ENCODE data around the gene ZNF175. TPM values are rescaled to one million over a fixed set of nuclear protein-coding genes. Genes with fewer than 3 reads are reported as not detected.

ZNF175 gene
- total and polyA plus RNA-seq, 9 of the 15 experiments (the other 6 are each of a cell fraction or from before 2014, with no cell fraction given), result 3.7 to 37.9 (median 14.0) TPM

GRCh38 chr19:51541458-51542357 is 29.4 kb upstream of the ZNF175 start (continued):
- TF ChIP-seq, protein P1, sequence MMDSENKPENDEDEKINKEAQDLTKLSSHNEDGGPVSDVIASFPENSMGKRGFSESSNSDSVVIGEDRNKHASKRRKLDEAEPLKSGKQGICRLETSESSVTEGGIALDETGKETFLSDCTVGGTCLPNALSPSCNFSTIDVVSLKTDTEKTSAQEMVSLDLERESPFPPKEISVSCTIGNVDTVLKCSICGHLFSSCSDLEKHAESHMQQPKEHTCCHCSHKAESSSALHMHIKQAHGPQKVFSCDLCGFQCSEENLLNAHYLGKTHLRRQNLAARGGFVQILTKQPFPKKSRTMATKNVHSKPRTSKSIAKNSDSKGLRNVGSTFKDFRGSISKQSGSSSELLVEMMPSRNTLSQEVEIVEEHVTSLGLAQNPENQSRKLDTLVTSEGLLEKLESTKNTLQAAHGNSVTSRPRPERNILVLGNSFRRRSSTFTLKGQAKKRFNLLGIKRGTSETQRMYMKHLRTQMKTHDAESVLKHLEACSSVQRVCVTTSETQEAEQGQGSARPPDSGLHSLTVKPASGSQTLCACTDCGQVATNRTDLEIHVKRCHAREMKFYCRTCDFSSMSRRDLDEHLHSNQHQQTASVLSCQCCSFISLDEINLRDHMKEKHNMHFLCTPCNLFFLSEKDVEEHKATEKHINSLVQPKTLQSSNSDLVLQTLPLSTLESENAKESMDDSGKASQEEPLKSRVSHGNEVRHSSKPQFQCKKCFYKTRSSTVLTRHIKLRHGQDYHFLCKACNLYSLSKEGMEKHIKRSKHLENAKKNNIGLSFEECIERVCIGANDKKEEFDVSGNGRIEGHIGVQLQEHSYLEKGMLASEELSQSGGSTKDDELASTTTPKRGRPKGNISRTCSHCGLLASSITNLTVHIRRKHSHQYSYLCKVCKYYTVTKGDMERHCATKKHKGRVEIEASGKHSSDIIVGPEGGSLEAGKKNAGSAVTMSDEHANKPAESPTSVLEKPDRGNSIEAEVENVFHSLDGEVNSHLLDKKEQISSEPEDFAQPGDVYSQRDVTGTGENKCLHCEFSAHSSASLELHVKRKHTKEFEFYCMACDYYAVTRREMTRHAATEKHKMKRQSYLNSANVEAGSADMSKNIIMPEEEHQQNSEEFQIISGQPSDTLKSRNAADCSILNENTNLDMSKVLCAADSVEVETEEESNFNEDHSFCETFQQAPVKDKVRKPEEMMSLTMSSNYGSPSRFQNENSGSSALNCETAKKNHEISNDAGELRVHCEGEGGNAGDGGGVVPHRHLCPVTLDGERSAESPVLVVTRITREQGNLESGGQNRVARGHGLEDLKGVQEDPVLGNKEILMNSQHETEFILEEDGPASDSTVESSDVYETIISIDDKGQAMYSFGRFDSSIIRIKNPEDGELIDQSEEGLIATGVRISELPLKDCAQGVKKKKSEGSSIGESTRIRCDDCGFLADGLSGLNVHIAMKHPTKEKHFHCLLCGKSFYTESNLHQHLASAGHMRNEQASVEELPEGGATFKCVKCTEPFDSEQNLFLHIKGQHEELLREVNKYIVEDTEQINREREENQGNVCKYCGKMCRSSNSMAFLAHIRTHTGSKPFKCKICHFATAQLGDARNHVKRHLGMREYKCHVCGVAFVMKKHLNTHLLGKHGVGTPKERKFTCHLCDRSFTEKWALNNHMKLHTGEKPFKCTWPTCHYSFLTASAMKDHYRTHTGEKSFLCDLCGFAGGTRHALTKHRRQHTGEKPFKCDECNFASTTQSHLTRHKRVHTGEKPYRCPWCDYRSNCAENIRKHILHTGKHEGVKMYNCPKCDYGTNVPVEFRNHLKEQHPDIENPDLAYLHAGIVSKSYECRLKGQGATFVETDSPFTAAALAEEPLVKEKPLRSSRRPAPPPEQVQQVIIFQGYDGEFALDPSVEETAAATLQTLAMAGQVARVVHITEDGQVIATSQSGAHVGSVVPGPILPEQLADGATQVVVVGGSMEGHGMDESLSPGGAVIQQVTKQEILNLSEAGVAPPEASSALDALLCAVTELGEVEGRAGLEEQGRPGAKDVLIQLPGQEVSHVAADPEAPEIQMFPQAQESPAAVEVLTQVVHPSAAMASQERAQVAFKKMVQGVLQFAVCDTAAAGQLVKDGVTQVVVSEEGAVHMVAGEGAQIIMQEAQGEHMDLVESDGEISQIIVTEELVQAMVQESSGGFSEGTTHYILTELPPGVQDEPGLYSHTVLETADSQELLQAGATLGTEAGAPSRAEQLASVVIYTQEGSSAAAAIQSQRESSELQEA (IDR thresholded peaks at IDR 0.05; ENCODE audit: low read depth), result no peak
- TF ChIP-seq, protein P2, sequence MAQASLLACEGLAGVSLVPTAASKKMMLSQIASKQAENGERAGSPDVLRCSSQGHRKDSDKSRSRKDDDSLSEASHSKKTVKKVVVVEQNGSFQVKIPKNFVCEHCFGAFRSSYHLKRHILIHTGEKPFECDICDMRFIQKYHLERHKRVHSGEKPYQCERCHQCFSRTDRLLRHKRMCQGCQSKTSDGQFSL (CRISPR knock-in tag; IDR thresholded peaks at IDR 0.05), result no peak
- TF ChIP-seq, protein P2 (tag; IDR thresholded peaks at IDR 0.05), result 0 out of 4 replicates have a peak, but pooled peaks of 1 of the 2 experiments have one; percentile 57
- TF ChIP-seq, protein P3, sequence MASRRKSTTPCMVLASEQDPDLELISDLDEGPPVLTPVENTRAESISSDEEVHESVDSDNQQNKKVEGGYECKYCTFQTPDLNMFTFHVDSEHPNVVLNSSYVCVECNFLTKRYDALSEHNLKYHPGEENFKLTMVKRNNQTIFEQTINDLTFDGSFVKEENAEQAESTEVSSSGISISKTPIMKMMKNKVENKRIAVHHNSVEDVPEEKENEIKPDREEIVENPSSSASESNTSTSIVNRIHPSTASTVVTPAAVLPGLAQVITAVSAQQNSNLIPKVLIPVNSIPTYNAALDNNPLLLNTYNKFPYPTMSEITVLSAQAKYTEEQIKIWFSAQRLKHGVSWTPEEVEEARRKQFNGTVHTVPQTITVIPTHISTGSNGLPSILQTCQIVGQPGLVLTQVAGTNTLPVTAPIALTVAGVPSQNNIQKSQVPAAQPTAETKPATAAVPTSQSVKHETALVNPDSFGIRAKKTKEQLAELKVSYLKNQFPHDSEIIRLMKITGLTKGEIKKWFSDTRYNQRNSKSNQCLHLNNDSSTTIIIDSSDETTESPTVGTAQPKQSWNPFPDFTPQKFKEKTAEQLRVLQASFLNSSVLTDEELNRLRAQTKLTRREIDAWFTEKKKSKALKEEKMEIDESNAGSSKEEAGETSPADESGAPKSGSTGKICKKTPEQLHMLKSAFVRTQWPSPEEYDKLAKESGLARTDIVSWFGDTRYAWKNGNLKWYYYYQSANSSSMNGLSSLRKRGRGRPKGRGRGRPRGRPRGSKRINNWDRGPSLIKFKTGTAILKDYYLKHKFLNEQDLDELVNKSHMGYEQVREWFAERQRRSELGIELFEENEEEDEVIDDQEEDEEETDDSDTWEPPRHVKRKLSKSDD (conservative IDR thresholded peaks at IDR 0.05; ENCODE audit: low read length), result no peak
- TF ChIP-seq STAG1 (CRISPR knock-in tag; IDR thresholded peaks at IDR 0.05; ENCODE audit: borderline replicate concordance) (no peak), SRF (CRISPR knock-in tag; IDR thresholded peaks at IDR 0.05) (peak in 1 of 2 experiments; percentile 59; a peak in 1 of 4 replicates), ZNF780A (CRISPR knock-in tag; IDR thresholded peaks at IDR 0.05) (no peak), DPF2 (IDR thresholded peaks at IDR 0.05) (peak; percentile 62; the same call in 1 of the 2 replicates)
- TF ChIP-seq, protein P4, sequence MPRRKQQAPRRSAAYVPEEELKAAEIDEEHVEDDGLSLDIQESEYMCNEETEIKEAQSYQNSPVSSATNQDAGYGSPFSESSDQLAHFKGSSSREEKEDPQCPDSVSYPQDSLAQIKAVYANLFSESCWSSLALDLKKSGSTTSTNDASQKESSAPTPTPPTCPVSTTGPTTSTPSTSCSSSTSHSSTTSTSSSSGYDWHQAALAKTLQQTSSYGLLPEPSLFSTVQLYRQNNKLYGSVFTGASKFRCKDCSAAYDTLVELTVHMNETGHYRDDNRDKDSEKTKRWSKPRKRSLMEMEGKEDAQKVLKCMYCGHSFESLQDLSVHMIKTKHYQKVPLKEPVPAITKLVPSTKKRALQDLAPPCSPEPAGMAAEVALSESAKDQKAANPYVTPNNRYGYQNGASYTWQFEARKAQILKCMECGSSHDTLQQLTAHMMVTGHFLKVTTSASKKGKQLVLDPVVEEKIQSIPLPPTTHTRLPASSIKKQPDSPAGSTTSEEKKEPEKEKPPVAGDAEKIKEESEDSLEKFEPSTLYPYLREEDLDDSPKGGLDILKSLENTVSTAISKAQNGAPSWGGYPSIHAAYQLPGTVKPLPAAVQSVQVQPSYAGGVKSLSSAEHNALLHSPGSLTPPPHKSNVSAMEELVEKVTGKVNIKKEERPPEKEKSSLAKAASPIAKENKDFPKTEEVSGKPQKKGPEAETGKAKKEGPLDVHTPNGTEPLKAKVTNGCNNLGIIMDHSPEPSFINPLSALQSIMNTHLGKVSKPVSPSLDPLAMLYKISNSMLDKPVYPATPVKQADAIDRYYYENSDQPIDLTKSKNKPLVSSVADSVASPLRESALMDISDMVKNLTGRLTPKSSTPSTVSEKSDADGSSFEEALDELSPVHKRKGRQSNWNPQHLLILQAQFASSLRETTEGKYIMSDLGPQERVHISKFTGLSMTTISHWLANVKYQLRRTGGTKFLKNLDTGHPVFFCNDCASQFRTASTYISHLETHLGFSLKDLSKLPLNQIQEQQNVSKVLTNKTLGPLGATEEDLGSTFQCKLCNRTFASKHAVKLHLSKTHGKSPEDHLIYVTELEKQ (CRISPR knock-in tag; IDR thresholded peaks at IDR 0.05), result 0 out of 2 replicates have a peak, but pooled peaks have one; percentile 32

Data from K562 (cell line).